ENCODE data around the gene C1GALT1.
A peak's percentile ranks its signal among the peaks of the same experiment; 100 is the strongest.
"Not testable (repeated sequence)": the region's sequence is repeated elsewhere in the genome, so short reads cannot be mapped to it uniquely, and the experiment has no call there.

The C1GALT1 gene

DNA sequence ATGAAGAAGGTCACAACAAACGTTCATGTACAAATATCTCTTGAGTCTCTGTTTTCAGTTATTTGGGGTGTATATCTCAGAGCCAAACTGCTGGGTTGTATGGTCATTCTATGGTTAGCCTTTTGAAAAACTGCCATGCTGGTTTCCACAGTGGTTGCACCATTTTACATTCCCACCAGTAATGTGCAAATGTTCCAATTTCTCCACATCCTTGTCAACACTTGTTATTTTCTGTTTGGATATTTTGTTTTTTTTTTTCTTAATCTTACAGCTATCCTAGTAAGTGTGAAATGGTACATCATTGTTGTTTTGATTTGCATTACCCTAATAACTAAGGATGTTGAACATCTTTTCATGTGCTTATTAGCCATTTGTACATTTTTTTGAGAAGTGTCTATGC is 13.0 kb upstream of the C1GALT1 start:
- DNase-seq (ENCODE audit: low read depth in 2 of 2) = no peak

DNA sequence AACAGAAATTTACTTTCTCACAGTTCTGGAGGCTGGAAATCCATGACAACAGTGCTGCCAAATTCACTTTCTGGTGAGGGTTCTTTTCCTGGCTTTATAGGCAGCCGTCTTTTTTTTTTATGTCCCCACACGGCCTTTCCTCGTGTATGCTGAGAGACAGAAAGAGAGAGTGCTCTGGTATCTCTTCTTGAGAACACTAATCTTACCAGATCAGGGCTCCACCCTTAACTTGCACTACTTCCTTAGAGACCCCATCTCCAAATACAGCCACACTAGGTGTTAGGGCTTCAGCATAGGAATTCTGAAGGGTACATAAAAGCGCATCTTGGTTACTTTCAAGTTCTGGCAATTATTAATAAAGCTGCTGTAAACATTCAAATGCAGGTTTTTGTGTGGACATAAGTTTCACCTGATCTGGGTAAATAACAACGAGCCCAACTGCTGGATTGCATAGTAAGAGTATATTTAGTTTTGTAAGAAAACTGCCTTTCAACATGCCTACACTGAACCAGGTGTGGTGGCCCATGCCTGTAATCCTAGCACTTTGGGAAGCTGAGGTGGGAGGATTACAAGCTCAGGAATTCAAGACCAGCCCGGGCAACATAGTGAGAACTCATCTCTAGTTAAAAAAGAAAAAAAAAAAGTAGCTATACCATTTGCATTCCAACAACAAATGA is 8.2 kb upstream of the C1GALT1 start:
- DNase-seq (ENCODE audit: low read depth in 2 of 2) = no peak

DNA sequence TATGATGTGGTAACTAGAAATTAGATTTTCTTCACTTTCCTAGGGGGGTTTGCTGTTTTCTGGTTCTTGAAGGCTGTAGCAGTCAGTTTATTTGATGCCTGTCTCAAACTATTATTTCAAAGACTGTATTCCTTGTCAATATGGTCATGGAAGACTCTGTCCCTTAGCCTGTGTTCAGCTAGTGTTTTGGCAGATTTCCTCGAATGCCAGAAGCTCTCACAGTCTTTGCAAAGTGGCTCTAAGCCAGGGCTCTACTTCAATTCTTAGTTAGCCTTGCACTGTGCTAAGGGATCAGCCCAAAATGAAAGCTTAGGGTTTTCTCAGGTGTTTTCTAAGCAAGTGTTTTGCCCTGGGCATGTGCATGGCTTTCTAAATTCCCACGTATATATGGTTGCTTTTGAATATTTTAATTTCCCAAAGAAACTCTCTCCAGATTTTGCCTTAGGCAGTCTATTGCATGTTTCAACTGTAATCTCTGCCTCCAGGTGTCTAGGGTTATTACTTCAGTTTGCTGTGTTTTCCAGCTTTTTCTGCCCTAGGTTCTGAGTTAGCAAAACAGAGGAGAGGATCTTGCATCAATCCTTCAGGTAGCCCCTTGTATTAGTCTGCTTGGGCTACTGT is 7.2 kb upstream of the C1GALT1 start:
- DNase-seq (ENCODE audit: low read depth in 2 of 2) = no peak

DNA sequence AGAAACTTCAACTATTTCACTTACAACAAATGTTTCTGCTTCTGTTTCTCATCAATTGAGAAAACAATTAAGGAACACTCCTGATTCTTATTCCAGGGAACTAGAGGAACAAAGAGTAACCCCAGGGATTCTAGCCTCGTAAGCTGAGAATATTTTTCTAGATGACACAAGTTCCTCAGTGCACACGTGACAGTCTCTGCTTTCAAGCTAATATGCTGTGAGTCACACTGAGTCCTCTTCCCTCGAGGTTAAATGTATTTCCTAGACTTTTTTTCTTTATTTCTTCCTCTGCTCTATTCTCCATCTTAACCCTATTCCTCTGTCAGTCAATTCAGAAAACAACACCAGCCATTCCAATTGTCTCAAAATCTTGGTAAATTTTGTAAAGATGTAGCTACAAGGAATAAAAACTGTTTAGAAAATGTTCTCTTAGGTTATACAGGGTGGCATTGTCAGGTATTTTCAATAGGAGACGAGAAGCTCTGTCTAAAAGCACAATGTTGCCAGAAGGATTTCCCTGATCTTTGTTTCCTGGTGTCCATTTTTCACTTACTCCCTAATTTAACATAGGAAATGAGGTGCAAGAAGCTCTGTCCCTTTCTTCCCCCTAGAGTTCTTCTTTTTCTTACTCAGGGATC is 5.8 kb upstream of the C1GALT1 start:
- no peak for DNase-seq (ENCODE audit: low read depth in 2 of 2)

DNA sequence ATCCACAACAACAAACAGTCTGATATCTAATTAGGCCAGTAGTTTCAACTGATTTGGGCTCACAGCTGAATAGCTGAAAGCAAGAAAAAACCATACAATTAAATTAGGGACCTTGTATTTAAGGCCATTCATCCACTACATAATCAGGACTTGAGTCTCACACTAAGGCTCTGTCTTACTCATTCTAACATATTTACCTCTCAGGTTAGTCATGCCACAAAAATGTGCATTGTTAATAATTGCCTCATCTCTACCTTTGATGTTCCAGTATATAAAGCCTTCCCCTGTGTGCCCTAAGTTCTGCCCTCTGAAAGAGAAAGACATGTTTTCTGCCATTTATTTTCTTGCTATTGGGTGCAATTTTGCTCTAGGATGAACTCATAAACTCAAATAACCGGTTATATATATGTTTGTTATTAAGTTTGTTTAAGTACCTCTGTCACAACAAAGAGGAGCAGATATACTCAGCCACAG is 5.3 kb upstream of the C1GALT1 start:
- no peak for DNase-seq (ENCODE audit: low read depth in 2 of 2)

DNA sequence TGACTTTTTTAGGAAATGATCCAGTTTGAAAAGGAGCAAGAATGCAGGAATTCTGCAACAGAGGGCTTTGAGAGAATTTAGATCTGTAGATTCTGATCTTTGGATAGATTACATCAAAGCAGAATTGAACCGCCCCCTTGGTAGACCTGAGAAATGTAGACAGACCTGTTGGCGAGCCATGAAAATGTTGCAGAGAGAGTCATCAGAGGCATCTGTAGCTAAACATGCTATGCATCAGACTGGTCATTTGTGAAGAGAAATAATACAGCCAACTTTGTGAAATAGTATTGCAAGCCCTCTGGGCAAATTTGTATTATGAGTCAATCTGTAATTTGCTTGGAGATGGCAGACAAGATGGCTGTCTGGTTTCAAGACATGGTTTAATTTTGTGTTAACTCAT is 4.3 kb upstream of the C1GALT1 start:
- no peak for DNase-seq (ENCODE audit: low read depth in 2 of 2)

DNA sequence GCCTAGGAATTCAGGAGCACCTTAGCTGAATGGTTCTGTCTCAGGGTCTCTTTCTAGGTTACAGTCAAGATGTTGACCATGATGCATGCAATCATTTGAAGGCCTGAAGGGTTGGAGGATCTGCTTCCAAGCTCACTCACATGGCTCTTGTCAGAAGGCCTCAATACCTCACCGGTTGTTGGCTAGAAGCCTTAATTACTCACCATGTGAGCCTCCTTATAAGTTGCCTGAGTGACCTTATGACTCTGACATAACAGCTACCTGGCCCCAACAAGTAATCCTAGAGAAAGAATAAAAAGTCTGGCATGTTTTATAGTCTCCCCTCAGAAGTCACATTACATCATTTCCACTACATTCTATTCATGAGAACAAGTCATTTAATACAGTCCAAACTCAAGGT is 3.4 kb upstream of the C1GALT1 start:
- DNase-seq (ENCODE audit: low read depth in 2 of 2) = no peak

DNA sequence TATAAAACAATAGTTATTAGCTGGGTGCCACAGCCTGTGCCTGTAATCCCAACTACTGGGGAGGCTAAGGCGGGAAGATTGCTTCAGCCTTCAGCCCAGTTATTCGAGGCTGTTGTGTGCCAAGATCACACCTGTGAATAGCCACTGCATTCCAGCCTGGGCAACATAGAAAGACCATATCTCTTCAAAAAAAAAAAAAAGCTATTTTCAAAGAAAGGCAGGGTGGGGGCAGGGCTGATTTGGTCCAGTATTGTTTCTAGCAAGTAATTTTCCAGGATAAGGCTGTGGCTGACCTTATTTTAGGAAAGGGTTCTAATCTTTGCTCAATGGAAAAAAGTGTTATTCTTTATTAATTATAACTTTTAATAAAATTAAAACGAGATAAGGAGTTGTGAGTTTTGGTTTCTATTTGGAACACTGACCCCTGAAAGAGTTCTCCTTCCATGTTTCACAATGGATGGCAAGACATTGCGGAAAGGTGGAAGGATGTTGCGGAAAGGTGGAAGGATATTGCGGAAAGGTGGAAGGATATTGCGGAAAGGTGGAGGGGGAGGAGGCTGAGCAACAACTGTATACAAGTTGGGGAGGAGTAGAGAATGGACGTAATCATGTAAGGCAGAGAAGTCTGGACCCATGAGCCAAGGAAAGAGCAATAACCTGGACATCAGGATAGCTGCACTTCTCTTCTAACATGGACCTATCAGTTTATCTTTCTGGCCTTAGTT is 1.5 kb upstream of the C1GALT1 start:
- no peak for DNase-seq (ENCODE audit: low read depth in 2 of 2)

DNA sequence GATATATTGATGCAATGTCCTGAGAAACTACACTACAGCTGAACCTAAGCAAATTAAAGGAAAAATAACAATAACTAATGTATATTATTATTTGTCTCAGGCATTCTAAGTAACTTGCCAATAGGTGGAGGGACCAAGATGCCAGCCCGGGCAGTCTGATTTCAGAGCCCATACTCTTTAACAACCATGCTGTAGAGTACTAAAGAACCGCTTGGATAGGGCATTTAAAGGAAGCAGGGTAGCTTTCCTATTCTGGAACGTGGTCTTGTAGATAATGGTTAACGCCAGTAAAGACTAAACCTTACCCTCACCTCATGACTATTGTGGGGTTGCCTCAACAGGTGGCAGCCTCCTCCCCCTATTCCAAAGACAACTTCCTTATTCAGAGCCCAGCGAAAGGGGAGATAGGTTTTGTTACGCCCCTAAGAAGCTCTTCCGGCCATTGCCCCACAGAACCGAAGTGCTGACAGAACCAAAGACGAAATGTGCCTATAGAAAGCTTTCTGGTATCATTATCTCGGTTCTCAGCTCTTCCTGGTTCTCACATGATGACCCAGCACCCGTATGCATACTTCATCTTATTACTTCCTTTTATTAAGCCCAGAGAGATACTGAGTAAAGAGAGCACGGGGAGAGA is 707 bp upstream of the C1GALT1 start:
- DNase-seq (ENCODE audit: low read depth in 2 of 2) = peak in 1 of 2 donors; percentile 21

DNA sequence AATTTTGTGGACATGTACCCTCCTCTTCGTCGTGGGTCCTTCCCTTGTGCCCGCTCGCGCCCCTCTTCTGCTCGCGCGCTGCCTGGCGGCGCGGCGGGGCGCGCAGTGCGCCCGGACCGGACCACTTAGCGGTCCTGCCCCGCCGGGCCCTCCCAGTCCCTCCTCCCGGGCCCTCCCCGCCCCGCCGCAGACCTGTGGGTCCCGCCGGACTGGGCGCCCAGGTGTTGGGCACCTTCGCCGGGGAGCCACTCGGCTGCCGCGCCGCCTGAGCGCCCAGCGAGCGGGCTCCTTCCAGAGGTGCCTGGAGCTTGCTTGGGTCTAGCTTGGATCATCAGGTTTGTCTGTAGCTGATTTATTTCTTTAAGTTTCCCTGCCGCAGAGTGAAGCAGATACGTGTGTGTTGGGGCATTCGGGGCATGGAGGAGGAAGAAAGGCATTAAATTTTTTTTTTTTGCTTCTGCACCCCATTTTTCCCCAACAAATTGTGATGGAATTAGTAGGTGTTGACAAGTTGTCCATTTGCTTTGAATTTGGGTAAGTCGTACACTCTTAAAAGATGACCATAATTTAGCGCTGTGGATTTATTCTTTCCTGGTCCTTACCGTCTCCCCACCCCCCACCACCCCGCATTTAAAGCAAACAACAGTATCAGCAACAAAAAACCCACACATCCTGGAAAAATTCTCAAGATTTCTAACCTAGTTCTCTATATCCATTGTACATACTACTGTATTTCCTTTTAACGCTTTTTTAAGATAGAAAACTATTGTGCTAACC is 905 bp downstream of the C1GALT1 start:
- DNase-seq (ENCODE audit: low read depth in 2 of 2) = peak in 1 of 2 donors; percentile 4

DNA sequence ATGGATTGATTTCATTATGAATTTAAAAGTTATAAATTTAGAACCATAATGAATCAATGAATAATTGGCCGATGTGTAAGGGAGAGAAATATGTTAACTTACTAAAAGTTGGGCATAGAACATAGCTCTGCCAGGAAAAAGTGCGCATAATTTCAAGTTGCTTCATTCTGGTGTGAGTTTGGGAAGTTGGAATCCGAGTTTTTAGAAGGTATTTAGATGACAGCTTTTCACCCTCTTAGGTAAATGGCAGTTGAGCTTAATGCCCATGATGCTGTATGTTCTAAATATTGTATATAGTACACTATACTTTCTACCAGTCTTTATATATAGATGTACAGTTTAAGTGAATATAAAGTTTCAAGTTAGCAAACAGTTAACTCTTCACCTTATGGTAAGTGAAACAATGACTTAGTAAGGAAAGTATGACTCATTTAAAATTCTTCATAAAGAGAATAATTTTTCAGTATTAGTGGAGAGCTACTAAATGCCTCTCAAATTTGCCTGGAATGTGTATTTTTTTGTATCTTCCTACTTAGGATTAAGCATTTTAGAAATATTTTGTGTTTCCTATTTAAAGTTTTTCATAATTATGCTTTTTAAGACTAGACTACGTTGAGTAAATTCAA is 1.6 kb downstream of the C1GALT1 start:
- no peak for DNase-seq (ENCODE audit: low read depth in 2 of 2)

DNA sequence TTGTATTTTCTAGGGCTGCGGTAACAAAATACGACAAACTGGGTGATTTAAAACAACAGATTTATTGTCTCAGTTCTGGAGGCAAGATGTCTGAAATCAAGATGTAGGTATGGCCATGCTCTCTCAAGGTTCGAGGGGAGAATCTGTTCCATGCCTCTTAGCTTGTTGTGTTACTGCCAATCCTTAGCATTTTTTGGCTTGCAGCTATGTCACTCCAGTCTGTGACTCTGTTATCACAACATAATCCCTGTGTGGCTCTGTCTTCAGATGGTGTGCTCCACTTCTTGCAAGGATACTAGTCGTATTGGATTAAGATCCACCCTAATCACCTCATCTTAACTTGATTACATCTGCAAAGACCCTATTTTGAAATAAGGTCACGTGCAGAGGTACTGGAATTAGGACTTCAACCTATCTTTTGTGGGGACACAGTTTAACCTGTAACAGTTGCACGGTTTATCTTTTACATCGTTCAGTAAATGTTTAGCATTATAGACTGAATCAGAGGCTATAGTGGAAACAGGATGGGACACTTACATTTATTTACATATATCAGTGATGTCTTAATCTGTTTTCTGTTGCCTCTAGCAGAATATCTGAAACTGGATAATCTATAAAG is 3.1 kb downstream of the C1GALT1 start:
- no peak for DNase-seq (ENCODE audit: low read depth in 2 of 2)

DNA sequence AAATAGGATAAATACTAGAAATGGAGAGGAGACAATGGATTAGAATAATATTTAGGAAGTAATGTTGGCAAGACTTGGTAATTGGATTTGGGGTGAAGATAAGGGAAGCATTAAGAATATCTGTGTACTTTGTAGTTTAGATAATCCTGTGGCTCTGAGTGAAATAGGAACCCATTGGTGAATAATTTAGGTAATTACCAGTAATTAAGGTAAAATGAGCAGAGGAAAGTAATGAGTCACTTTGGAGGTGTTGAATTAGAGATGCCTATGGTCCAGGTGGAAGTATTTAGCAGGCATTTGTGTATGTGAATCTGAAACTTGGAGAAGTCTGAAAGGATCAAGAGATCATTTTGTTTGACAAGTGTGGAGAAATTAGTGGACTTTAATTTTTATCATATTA is 5.7 kb downstream of the C1GALT1 start:
- no peak for DNase-seq (ENCODE audit: low read depth in 2 of 2)

DNA sequence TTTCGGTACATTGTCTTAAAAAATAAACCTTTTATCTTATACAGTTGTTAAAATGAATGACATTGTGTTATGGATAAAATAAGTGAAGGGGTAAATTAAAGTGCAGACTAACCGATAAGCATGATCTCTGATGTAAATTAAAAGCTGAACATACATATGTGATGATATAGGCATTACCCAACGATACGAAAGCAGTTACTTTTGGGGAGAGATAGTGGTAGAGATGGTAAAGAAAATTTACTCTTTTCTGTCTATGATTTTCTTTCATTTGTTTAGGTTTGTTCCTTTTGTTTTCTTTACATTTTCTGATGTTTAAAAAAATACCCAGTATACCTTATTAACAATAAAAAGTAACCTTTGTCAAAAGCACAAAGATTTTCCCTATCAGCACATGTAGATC is 6.4 kb downstream of the C1GALT1 start:
- DNase-seq (ENCODE audit: low read depth in 2 of 2) = no peak

DNA sequence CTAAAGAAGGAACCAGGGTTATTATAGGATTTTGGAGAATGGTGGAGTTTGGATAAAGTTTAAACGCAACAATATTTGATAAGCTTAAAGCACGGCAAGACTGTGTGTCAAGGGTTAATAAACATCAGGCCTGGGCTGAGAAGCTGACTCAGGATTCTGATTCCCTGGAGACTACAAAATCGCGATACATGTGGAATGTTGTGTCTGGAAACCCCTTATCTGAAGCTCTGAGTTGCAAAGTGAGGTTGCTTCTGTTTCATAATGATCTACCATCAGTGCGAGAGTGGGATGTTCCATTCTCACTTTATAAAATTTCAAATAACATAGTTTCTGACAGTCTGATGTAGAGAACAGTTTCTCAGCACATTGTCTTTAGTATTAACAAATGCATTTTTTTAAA is 7.8 kb downstream of the C1GALT1 start:
- DNase-seq (ENCODE audit: low read depth in 2 of 2) = no peak

DNA sequence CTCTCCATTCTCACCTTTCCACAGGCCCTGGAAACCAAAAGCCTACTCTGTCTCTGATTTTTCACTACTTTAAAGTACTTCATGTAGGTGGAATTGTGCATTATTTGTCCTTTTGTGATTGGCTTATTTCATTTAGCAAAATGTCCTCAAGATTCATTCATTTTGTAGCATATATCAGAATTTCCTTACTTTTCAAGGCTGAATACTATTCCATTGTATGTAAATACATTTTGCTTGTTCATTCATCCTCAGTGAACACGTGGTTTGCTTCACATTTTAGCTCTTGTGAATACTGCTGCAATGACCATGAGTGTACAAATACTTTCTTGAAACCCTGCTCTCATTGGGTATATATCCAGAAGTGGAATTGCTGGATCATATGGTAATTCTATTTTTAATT is 8.8 kb downstream of the C1GALT1 start:
- DNase-seq (ENCODE audit: low read depth in 2 of 2) = no peak

DNA sequence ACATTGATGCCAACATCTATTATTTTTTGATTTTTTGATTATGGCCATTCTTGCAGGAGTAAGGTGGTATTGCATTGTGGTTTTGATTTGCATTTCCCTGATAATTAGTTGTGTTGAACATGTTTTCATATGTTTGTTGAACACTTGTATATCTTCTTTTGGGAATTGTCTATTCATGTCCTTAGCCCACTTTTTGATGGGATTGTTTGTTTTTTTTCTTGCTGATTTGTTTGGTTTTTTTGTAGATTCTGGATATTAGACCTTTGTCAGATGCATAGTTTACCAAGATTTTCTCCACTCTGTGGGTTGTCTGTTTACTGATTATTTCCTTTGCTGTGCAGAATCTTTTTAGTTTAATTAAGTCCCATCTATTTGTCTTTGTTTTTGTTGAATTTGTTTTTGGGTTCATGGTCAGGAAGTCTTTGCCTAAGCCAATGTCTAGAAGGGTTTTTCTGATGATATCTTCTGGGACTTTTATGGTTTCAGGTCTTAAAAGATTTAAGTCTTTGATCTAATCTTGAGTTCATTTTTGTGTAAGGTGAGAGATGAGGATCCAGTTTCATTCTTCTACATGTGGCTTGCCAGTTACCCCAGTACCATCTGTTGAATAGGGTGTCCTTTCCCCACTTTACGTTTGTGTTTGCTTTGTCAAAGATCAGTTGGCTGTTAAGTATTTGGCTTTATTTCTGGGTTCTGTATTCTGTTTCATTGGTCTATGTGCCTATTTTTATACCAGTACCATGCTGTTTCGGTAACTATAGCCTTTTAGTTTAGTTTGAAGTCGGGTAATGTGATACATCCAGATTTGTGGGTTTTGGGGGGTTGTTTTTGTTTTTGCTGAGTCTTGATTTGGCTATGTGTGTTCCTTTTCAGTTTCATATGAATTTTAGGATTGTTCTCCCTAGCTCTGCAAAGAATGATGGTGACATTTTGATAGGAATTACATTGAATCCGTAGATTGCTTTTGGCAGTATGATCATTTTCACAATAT is 10.7 kb downstream of the C1GALT1 start:
- DNase-seq (ENCODE audit: low read depth in 2 of 2) = not testable (repeated sequence)

DNA sequence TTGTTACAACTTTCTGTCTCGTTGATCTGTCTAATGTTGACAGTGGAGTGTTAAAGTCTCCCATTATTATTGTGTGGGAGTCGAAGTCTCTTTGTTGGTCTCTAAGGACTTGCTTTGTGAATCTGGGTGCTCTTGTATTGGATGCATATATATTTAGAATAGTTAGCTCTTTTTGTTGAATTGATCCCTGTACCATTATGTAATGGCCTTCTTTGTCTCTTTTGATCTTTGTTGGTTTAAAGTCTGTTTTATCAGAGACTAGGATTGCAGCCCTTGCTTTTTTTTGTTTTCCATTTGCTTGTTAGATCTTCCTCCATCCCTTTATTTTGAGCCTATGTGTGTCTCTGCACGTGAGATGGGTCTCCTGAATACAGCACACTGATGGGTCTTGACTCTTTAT is 17.2 kb downstream of the C1GALT1 start:
- not testable (repeated sequence) for DNase-seq (ENCODE audit: low read depth in 2 of 2)

DNA sequence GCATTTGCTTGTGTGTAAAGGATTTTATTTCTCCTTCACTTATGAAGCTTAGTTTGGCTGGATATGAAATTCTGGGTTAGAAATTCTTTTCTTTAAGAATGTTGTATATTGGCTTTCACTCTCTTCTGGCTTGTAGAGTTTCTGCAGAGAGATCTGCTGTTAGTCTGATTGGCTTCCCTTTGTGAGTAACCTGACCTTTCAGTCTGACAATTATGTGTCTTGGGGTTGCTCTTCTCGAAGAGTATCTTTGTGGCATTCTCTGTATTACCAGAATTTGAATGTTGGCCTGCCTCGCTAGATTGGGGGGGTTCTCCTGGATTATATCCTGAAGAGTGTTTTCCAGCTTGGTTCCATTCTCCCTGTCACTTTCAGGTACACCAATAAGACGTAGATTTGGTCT is 17.9 kb downstream of the C1GALT1 start:
- not testable (repeated sequence) for DNase-seq (ENCODE audit: low read depth in 2 of 2)
